ENCODE results near the gene RYR2.

GRCh38 chr1:237655778-237656177 is 613.8 kb downstream of the RYR2 start:
- TF ChIP-seq CTCF (IDR thresholded peaks at IDR 0.05) = no peak
- no peak for TF ChIP-seq POLR2A (IDR thresholded peaks at IDR 0.05)
